Cardiac septum (tissue), 1 donor: ENCODE data around the gene TNFSF8. TPM values are rescaled to one million over a fixed set of nuclear protein-coding genes. Genes with fewer than 3 reads are reported as not detected.

Experiments used
- DNase-seq: peaks from one replicate; pipeline ENCODE4 v3.0.0-alpha.2; 2020; ENCODE audit warnings: low spot score
- intact Hi-C: fragments of 100-400 bp; cut with DNase I; formaldehyde crosslinking; loops from one replicate; pipeline ENCODE4 v1.14.0; 2022
- total RNA-seq: library from RNA; stranded (reverse); fragmentation: NEBNext Ultra II Directional; extraction: Animal tissue kit (Norgen Biotek cat#: 25700); gene quantifications from one replicate; pipeline ENCODE4 v1.2.1, GENCODE V29; 2021
- donor health status: DM: no; HTN: no; CAD: no.

The TNFSF8 gene
- total RNA-seq, 1 donor from 2014 or later, result 0.86 TPM

DNA sequence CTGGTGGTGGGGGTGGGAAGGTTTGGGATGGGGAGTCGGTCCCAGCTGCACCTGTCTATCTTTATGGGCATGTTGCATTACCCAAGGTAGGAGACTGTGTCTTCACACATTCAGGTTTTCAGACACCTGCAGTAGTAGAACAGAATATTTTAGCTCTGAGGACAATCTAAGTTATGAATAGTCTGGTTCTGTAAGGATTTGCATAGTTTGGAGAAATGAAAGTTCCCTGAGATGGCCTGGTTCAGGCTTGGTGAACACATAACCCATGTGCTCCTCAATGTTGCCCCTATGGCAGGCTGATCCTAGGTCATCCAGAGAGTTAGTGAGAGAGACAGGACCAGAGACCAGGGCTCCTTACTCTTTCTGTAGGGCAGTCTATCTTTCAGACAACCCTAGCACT, 20.7 kb downstream of the TNFSF8 start:
- intact Hi-C loops, result loop anchor here (5.0 kb wide), 1 partner anchor 172 kb away; no protein-coding TSS in a partner anchor
- no peak for DNase-seq

DNA sequence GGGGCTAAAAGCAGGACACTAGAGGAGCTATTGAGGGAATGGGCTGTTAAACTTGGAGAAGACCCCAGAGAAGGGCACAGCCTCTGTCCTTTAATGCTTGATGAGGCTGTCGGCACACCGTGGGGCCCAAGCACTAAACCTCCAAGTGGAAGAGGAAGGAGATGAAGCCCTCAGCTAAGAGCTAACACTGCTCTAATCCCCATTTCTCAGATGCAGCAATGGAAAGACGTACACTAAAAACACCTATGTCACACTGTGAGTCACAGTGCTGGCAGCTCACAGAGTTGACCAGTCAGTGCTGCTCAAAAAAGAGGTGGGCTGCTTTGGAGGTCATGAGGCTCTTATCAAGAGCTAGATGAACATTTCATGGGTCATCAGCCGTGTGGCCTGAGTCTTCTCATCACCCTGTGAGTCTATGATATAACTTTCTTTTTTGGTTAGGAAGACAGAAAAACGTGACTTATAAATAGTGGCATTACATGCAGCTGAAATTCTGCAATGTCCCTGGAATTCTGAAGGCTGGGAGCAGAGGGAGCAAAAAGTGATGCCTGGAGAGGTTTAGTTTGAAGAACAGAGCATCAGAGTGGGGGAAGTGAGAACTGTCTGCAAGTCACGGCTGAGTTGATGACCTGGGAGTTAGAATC, 21.5 kb downstream of the TNFSF8 start:
- no peak for DNase-seq
- intact Hi-C loops, result no loop called here

DNA sequence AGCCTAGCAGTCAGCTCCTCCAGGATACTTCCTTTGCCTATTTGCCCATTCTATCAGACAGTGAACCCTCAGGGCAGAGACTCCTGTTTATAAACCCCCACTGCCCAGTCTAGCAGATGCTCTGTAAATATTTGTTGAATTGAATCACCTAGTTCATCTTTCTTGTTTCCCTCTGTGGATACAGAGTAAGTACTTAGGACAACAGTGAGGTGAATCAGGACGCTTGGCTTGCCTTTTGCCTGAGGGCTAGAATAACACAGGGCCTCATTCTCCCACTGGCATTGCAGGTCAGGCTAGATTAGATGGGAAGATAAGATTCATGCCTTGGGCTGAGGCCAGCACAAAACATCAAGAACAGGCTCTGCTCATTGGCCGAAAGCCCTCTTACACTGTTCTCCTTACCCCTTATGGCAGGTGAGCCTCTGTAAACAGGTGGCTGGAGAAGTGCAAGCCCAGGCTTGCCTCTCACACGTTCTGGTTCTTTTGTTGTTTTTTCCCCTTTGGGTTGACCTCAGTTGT, 22.2 kb downstream of the TNFSF8 start:
- DNase-seq, result no peak
- intact Hi-C loops, result no loop called here

DNA sequence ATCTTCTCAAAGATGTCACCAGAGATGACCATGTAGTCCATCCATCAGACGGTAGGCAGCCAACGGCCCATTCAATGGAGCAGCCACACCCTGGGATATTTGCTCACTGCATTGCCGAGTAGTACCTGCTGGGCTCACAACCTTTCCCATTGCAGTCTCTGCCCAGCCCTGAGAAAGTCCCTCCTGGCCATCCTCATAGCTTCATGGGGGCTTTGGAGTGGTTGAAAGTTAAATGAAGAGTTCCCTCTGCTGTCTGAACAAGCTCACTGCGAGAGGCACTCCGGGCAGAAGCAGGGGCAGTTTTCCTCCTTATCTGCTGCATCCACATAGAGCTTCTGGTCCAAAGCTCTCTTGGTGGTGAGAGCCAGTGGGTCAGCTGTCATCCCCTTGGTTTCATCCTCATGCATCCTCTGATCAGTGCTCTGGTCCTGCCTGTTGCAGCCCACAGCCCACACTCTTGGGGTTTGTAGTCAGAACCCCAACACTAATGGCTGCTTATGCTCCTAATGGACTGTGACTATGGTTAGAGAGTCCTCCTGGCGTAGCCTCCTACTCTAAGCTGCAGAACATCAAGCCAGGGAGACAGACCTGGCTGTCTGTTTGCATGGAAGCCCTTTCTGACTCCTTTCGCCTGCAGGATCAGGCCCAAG, 23.3 kb downstream of the TNFSF8 start:
- no peak for DNase-seq
- intact Hi-C loops, result no loop called here

DNA sequence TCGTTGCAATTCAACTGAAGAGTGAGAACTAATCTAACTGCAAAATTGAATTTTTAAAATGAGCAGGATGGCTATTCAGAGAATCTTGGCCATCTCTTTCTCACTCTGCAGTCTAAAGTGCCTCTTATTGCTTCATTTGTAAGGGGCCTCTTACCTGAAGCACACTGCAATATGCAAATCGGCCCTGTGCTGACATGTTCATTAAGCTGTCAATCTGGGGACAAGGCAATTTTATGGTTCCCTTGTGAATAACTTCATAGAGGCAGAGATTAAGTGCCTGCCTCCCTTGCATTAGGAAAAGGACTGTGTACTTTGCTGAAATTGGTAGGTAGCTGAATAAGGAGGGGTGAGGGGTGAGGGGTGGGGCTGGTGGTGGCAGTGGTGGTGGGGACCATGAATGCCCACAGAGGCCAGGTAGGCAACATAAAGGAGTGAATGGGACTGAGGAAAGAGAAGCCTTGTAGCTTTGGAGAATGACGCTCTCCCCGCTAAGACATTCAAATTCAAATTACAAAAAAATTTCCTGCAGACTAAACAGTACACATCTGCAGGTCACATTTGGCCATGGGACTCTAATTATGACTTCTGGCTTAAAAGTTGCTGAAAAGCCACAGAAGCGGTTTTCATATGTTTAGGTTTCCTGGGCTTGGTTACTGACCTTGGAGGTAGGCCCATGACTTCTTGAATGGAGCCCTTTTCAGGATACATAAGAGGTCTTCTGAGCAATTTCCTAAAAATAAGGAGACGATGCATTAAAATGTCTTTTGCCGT, 25.0 kb downstream of the TNFSF8 start:
- intact Hi-C loops, result no loop called here
- no peak for DNase-seq

DNA sequence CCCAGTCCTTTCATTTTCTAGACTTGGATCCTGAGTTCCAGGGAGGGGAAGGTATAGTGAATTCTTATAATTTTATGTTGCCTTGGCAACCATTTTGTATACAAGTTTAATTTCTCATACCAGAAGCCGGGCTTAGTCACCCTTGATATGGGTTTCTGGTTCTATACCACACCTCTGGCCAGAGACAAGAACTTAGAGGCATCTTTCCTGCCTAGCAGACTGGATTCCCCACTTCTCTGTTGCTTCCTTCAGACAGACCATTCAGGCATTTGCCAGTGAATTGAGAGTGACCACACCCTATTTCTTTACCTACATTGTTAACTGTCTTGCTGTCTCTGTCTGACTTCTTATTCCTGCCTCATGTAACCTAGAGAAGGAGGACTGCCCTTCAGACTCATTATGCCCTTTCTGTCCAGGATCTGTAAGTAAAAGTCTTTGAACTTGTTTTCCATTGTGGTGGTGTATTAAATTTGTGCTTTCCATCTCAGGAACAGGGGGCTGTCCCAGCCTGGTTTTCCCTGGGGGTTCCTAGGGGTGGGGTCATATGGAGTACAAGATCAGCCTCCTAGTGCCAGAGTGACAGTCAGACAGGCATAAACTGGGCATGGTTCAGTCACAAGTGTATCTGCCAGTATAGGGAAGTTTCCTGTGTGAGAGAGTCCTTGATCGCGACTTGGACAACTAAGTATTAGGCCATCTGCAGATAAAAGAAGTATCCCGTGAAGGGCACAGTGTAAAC, 27.4 kb downstream of the TNFSF8 start:
- DNase-seq, result no peak
- intact Hi-C loops, result no loop called here

DNA sequence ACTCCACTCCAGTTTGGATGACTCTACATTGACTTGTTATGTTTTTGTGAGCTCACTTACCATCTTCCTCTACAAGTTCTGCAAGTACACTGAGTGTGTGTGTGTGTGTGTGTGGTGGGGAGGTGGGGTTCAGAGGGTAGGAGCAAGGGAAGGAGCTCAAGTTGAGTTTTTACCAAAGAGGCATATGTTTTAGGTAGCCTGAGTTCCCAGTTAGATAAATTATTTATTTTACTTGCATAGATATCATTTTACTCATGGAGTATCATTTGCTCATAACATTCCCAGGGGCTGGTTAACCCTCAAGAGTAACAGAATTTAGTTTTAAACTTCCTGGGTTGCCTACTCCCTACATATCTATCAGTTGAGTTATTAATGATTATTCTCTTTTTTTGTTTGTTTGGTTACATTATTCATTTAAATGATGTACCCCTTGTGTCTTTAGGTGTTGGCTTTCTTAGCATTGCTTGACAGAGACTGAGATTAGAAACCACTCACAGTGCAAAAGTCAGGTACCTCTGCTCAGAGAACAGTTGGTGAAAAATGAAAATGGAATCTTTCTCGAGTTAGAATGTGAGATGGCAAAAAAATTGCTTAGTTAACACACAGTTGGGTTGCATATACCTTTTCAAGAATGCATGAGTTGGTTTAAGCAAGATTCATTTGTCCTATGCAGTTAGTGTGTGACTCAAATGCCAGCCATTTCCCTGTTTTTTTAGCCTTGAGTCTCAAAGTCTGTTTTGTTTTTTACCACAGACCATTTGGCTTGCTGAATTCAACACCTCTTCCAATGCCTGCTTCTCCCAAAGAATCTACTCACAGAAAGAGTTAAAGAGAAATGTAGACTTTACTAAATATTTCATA, 29.2 kb downstream of the TNFSF8 start:
- no peak for DNase-seq
- intact Hi-C loops, result no loop called here

DNA sequence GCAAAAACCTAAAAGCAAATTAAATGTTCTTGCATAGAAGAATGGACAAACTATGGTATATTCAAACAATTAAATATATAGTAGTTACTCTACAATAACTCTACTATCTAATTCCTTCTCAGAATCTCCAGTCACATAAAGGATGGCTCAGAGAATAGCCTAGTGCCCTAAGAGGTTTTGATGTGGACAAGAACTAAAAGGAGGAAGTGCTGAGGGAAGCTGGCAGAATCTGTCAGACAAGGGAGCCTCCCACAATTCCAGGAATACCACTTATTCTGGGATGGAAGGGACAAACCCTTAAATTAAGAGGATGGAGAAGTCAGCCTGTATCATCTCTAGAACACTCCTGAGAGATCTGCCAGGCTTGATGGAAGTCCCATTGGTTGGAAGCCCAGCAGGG, 30.4 kb downstream of the TNFSF8 start:
- DNase-seq, result no peak
- intact Hi-C loops, result no loop called here

DNA sequence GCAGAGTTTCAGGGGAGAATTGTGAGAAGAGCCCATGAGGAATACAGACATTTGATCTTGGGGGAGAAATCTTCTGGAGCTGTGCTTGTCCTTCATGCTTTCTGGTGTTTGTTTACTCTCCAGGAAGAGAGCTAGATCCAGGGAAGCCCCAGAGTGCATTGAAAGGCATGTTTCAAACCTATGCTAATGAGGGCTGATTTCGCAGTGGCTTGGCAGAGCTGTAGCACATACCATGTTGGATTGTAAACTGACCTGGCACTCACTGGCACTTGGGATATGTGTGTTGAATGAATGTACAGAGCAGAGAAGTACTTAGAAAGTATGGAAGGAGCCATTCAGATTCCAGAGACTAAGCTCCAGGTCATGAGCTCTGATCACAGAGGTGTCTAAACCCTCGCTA, 30.9 kb downstream of the TNFSF8 start:
- no peak for DNase-seq
- intact Hi-C loops, result no loop called here

DNA sequence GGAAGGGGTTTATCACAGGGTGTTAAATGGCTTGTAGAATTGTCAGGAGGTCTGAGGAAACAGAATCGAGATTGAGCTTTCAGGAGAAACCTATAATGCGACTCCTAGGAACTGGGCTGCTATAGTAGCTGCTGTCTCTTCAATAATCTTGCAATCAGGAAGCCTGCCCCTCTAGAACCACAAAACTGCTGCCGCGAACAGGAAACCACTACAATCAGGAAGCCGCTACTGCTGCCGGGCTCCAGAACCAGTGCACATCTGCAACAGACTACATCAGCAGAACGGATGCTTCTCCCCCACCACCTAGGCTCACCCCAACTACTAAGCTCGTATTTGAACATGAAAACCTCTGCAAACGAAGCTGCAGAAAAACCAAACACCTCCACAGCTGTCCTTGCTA, 31.6 kb downstream of the TNFSF8 start:
- peak; percentile 87 for DNase-seq
- intact Hi-C loops, result no loop called here

DNA sequence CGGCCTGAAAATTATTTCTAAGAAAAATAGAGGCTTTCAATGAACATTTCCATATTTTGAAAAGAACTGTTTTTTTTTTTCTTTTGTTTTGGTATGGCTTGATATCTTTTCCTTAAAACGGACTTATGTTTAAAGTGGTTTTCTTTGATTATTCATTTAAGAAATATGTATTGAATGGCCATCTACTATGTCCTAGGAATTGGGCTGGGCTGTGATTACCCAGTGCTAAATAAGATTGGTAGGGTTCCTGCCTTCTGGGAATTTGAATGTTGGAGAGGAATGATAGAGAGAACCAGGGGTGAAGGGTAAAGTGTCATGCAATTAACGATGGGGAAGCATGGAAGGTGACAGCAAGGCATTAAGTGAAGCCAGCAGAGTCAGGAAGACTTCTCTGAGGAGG, 33.2 kb downstream of the TNFSF8 start:
- intact Hi-C loops, result no loop called here
- DNase-seq, result no peak

DNA sequence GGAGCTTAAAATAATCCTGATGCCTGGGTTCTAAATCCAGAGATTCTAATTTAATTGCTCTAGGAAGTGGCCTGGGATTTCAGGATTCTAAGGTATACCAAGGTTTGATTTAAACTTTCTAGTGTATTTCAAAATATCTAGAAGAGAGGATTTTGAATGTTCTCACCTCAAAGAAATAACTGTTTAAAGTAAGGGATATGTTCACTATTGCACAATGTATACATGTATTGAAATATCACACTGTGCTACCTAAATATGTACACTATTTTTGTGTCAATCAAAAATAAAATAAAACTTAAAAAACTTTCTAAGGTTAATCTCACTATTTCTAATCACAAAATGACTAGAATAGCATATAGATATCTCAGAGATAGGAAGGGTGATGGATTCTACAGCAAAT, 34.0 kb downstream of the TNFSF8 start:
- DNase-seq, result no peak

DNA sequence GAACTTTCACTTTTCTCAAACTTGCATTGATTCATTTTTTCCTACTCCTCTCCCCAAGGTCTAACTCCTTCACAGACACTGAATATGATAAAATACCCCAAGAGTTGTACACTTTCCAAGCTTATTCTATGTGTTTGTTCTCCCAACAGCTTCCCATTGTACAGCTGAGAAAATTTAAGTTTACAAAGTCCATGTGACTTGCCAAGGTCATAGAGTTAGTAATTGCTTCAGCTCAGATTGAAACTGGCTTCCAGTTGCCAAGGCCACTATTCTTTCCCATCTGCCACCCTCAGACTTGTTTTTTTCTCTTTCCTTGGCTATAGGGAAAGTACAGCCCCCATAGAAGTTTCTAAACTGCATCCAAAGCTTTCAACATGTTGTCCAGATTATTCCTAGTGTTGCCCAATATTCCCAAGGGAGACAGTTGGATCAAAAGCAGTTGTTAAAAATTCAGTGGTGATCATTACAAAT, 34.8 kb downstream of the TNFSF8 start:
- intact Hi-C loops, result no loop called here

More for the DNA sequence above, 34.0 kb downstream of the TNFSF8 start:
- intact Hi-C loops, result no loop called here

DNA sequence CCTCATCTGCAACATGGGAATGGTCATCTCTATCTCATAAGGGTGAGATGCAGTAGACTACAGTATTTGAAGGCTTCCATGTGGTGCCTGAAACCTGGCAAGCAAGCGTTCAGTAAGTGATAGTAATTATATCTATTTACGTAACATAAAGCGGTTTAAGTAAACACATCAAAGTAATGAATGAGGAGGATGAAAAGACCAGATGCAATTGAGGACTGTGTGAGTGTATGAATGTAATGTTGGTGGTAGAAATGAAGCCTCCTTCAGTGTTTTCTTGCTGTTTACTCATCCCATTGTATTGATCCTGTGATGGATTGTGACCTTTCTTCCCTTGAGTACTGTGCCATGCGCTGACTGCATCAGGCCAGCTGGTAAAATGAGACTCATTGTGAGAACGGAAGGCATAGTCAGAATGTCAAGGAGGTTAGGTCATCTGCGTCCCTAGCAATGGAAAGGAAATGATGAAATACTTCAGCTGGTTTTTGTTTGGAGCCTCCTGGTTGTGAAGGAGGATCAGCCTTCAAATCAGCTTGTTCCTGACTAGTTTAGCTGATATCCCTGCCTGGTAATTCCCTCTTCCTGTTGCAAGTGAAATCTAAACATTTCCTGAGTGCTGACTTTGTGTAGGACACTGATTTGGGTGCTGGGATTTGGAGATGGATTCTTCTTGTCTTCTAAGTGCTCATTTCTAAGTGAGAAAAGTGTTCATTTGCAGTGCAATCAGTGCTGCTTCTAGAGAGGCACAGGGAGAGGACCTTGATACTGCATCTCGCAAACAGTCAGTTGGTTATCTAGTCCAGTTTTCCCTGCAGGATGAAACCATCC, 35.6 kb downstream of the TNFSF8 start:
- intact Hi-C loops, result no loop called here
- DNase-seq, result no peak

More for the DNA sequence above, 34.8 kb downstream of the TNFSF8 start:
- no peak for DNase-seq

DNA sequence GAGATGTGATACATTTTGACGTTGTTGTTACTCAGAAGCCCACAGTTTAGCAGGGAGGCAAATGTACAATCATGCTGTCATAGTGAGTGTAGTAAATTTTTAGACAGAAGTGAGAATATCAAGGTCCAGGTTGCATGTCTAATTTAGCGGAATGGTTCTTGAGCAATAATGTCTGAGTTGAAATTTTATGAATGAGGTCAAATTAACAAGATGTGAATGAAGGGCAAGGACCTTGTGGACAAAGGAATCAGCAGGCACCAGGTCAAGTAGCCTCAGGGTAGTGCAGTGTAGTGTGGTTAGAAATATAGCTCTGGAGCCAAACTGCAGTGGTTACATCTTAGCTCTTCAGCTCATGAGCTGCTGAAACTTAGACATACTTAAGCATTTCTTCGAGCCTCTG, 36.2 kb downstream of the TNFSF8 start:
- intact Hi-C loops, result no loop called here
- DNase-seq, result no peak

DNA sequence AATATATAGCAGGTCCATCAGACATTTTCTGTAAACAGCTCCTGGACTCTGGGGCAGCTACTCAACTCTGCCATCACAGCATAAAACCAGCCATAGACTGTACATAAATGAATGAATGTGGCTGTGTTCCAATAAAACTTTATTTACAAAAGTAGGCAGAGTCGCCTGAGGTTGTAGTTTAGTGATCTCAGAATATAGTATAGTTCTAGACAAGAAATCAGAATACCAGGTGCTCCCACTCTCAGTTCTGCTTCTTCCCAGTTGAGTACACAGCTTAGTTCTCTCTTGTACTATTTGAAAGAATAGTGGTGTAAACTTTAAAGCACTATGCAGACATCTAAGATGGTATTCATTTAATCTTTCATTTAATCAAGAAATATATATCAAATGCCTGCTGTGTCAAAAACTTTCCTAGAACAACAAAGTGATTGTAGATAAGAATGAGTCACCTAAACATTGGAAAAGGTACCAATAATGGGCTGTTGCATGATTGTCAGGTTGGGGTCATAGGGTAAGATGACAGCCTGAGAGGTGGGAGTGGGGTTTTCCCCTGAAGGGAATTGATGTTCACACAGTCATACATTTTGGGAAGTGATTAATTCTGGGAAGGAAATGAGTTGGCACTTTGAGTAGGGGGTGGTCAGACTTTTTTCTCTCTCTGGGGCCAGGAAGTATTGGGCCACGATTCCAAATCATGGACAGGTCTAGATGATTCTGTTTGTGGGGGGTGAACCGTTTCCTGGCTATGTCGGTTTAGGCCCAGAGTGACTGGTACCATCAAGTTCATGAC, 37.0 kb downstream of the TNFSF8 start:
- intact Hi-C loops, result no loop called here

DNA sequence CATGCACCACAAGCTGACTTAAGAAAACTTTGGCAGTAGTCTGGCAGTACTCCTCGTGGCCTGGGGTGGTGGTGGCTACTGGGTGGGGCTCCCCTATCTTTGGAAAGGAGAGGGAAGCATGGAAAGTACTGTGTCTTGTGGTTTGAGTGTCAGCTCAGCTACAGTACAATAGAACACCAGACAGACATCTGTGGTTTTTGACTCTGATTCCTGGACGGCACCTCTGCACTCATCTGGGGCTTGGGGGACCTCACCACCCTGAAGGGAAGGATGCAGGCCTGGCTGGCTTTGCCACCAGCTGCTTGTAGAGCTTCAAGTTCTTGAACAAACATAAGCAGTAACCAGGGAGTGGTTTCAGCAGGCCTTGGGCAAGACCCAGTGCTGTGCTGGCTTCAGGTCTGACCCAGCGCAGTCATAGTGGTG, 40.6 kb downstream of the TNFSF8 start:
- intact Hi-C loops, result no loop called here
- no peak for DNase-seq

More for the DNA sequence above, 37.0 kb downstream of the TNFSF8 start:
- no peak for DNase-seq
